ENCODE results near the gene PHACTR1.

- TF ChIP-seq POLR2AphosphoS5 (IDR thresholded peaks at IDR 0.05; ENCODE audit: borderline replicate concordance, low read depth, low read length) (no peak), EZH2 (IDR thresholded peaks at IDR 0.05) (no peak), FOXP2 (optimal IDR thresholded peaks at IDR 0.05; ENCODE audit: control extremely low read depth, extremely low read length, insufficient read depth) (no peak)
Measured at GRCh38 chr6:13300643-13301590, 584.4 kb downstream of the PHACTR1 start.

All from SK-N-MC (cell line).